ENCODE results near the gene UCKL1. TPM values are rescaled to one million over a fixed set of nuclear protein-coding genes. Genes with fewer than 3 reads are reported as not detected.

Gene UCKL1
- total and polyA plus RNA-seq, 12 donors, result 12.1 to 101 (median 37.8) TPM

DNA sequence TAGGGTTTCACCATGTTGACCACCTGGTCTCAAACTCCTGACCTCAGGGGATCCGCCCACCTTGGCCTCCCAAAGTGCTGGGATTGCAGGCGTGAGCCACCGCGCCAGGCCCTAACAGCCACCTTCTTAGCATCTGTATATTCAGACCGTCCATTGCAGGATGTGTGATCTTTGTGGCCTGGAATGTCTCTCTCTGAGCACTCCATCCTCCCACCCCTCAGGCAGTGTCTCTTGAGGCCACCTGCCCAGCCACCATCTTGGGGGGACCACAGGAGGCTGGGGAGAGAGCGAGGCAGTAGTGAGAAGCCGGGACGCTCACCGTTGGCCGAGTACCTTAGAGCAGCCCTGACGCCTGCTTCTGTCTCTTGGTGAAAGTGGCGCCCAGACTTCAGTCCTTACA is 42.4 kb downstream of the UCKL1 start:
- Histone ChIP-seq H3K4me3 (no peak overlapping the region), H3K9me3 (replicated peaks in 1 of 3) (no peaks in the 10 kb centered on the region), H3K27ac (no peak overlapping the region), H3K27me3 (no peaks in the 10 kb centered on the region), H3K4me1 (replicated peaks in 1 of 2) (peaks cover 4 to 32% of the 10 kb centered on the region in 2 donors), H3K36me3 (replicated peaks in 1 of 2) (peaks cover 0 to 4% of the 10 kb centered on the region in 2 donors)
- intact Hi-C loops (cut with DNase I), result no loop called here
- DNase-seq, result no peak
- WGBS, 4 donors, result 90 to 98% (median 96%) methylated on average over 8 to 12 of the region's 12 CpGs
- TF ChIP-seq, protein P1, sequence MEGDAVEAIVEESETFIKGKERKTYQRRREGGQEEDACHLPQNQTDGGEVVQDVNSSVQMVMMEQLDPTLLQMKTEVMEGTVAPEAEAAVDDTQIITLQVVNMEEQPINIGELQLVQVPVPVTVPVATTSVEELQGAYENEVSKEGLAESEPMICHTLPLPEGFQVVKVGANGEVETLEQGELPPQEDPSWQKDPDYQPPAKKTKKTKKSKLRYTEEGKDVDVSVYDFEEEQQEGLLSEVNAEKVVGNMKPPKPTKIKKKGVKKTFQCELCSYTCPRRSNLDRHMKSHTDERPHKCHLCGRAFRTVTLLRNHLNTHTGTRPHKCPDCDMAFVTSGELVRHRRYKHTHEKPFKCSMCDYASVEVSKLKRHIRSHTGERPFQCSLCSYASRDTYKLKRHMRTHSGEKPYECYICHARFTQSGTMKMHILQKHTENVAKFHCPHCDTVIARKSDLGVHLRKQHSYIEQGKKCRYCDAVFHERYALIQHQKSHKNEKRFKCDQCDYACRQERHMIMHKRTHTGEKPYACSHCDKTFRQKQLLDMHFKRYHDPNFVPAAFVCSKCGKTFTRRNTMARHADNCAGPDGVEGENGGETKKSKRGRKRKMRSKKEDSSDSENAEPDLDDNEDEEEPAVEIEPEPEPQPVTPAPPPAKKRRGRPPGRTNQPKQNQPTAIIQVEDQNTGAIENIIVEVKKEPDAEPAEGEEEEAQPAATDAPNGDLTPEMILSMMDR (IDR thresholded peaks at IDR 0.05), result no peak
- no peak for TF ChIP-seq POLR2A (IDR thresholded peaks at IDR 0.05)

DNA sequence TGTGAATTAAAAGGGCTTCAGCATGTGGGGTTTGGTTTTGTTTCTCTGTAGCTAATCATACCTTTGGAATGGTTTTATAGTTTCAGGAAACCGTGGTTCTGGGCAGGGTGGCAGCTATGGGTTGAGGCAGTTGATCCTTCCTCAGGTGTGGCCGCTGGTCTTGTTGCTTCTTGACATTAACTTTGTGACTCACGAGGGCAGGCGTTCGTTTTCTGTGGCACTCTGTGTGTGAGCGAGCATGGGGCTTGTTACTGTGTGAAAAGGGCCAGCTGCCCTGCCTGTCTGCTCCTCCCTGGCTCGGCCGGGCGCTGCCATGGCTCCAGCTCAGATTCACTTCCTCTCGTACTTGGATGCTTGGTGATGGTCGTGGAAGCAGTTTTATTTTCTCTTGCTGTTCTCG is 45.0 kb downstream of the UCKL1 start:
- peak overlapping the region in 1 of 5 donors; percentile 45 for H3K27ac ChIP-seq
- TF ChIP-seq POLR2A (IDR thresholded peaks at IDR 0.05), result no peak
- TF ChIP-seq, protein P1 (IDR thresholded peaks at IDR 0.05), result no peak
- H3K27me3 ChIP-seq, result no peaks in the 10 kb centered on the region
- H3K4me1 ChIP-seq (replicated peaks in 1 of 2), result peaks cover 4 to 30% of the 10 kb centered on the region in 2 donors
- no peaks in the 10 kb centered on the region for H3K9me3 ChIP-seq (replicated peaks in 1 of 3)
- no peaks in the 10 kb centered on the region for H3K36me3 ChIP-seq (replicated peaks in 1 of 2)
- H3K4me3 ChIP-seq, result no peak overlapping the region
- intact Hi-C loops (cut with DNase I), result no loop called here
- WGBS, 4 donors, result 28 to 40% (median 33%) methylated on average over 12 of the region's 12 CpGs
- DNase-seq, result peak in 6 of 7 donors; percentile 47 to 70 (median 58)

DNA sequence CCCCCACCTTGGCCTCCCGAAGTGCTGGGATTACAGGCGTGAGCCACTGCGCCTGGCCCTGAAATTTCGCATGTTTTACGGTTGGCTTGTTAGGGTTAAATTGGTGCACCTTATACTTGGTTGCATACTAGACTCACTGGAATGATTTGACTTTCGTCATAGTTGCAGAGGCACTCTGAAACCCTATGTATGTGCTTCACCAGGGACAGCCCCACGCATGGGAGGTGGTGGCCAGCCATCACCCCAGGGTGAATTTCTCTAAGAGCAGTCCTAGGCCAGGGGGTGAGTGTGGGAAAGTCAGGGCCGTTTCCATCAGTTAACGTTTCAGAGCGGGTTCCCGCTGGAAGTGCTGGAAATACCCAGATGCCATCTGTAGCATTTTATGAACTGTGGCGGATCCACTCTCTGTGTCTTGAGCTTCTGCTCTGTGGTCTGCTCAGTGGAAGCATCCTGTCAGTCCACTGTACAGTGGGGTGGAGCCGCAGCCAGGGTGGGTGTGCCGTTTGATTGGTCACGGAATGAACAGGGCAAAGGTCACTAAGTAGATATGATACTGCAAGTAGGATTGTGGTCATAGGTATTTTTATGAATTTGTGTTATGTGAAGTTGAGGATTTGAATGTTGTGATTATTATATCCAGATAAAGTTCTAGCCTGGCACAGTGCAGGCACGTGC is 48.1 kb downstream of the UCKL1 start:
- H3K27ac ChIP-seq, result no peak overlapping the region
- H3K4me1 ChIP-seq (replicated peaks in 1 of 2), result peaks cover 0 to 18% of the 10 kb centered on the region in 2 donors
- no peaks in the 10 kb centered on the region for H3K9me3 ChIP-seq (replicated peaks in 1 of 3)
- intact Hi-C loops (cut with DNase I), result no loop called here
- 73 to 79% (median 74%) methylated on average over 14 to 16 of the region's 16 CpGs for WGBS, 4 donors
- no peak for DNase-seq
- H3K27me3 ChIP-seq, result no peaks in the 10 kb centered on the region
- H3K4me3 ChIP-seq, result no peak overlapping the region
- TF ChIP-seq, protein P1 (IDR thresholded peaks at IDR 0.05), result no peak
- TF ChIP-seq POLR2A (IDR thresholded peaks at IDR 0.05), result no peak
- no peaks in the 10 kb centered on the region for H3K36me3 ChIP-seq (replicated peaks in 1 of 2)

DNA sequence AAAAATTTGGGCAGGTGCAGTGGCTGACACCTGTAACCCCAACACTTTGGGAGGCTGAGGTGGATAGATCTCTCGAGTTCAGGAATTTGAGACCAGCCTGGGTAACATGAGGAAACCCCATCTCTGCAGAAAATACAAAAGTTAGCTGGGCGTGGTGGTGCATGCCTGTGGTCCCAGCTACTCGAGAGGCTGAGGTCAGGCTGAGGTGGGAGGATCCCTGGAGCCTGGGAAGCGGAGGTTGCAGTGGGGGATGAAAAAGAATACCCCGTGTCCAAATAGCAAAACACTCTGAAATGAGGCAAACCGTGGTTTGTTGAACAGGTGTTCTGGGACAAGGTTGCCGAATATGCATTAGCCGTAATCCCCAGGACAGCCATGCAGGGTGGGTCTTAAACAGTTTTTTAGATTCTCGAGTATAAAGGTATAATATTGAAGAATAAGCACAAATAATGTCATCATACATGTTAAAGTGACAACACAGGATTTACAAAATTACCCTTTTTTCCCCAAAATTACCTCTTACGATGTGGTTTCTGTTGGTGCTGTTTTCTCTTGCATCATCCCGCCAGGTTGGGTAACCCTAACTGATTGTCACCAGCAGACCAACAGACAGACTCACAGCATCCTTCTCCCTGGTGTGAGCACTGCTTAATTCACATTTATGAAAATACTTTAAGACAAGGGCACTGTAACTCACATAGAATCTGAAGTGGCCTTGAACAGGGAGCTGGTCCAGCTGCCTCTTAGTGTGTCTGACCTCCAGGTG is 52.2 kb downstream of the UCKL1 start:
- Histone ChIP-seq H3K4me3 (no peak overlapping the region), H3K27me3 (no peaks in the 10 kb centered on the region)
- TF ChIP-seq POLR2A (IDR thresholded peaks at IDR 0.05), result no peak
- TF ChIP-seq, protein P1 (IDR thresholded peaks at IDR 0.05), result no peak

More for the DNA sequence above, 52.2 kb downstream of the UCKL1 start:
- peaks cover 3 to 28% of the 10 kb centered on the region in 2 donors for H3K4me1 ChIP-seq (replicated peaks in 1 of 2)
- WGBS, 4 donors, result 82 to 86% (median 85%) methylated on average over 11 of the region's 11 CpGs
- no peak for DNase-seq
- no peak overlapping the region for H3K27ac ChIP-seq
- no peaks in the 10 kb centered on the region for H3K36me3 ChIP-seq (replicated peaks in 1 of 2)
- intact Hi-C loops (cut with DNase I), result no loop called here
- H3K9me3 ChIP-seq (replicated peaks in 1 of 3), result no peaks in the 10 kb centered on the region
